Myocyte (in vitro differentiated cells): ENCODE results near the gene UBXN1. TPM values are rescaled to one million over a fixed set of nuclear protein-coding genes. Genes with fewer than 3 reads are reported as not detected.
"Not testable (repeated sequence)": the region's sequence is repeated elsewhere in the genome, so short reads cannot be mapped to it uniquely, and the experiment has no call there.

Experiments
- DNase-seq: peaks from one replicate; pipeline ENCODE4 v3.0.0-alpha.2; 2012; ENCODE audit warnings: low read depth
- total RNA-seq: library from RNA; depleted of rRNA; stranded (reverse); fragments of >200 nt; gene quantifications from 2 replicates; pipeline ENCODE4 v1.2.3, GENCODE V29; 2014

UBXN1 gene
- total RNA-seq, 1 donor from 2014 or later = 133 TPM

GRCh38 chr11:62708793-62709192 lies 29.9 kb upstream of the UBXN1 start:
- no peak for DNase-seq

GRCh38 chr11:62708392-62708791 lies 29.5 kb upstream of the UBXN1 start:
- DNase-seq = no peak

- DNase-seq = no peak
These were observed 28.5 kb upstream of the UBXN1 start, which contains the start of the genes BSCL2 and GNG3 for GRCh38 chr11:62707277-62707861. TSS of gene BSCL2 (minus strand) at chr11:62707424. CDS start at chr11:62707195, 229 bp downstream. TSS of gene GNG3 (plus strand) at chr11:62707676. CDS start at chr11:62708296, 620 bp downstream.

DNA sequence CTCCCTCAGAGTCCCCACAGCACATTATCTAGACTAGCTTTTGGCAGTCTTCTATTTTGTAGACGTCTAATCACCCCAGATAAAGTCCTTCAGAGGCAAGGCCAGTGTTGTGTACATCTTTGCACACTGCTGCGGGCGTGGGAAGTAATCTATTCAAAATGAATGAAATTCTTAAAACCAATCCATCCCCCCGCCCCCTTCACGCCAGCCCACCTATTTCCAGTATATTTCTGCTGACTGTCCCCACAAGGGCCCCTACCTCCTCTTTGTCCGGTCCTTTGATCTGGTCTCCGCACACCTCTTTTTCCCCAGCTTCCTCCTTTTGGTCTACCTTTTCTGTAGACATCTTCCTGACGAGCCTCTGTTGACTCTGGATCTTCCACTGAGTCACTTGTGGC lies 28.0 kb upstream of the UBXN1 start:
- DNase-seq = no peak

GRCh38 chr11:62705880-62706849 lies 27.3 kb upstream of the UBXN1 start:
- DNase-seq = peak; percentile 95

DNA sequence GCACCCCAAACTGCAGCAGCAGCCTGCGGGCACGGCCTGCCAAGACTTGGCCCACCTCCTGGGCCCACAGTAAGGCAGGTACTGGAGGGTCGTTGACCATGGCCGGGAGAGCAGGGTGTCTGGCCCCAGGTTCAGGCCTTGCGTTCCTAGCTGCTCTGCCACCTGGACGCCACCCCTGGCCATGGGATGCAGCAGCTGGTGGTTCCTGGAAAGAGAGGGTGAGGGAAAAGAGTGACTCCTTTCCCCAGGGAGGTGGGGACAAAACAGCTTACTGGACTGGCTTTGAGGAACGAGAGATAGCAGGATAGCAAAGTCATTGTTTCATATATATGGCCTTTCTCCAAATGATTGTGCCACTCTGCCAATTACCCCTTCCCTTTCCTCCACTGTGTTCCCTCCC lies 26.5 kb upstream of the UBXN1 start:
- no peak for DNase-seq

GRCh38 chr11:62703921-62704320 lies 25.0 kb upstream of the UBXN1 start:
- DNase-seq = not testable (repeated sequence)

DNA sequence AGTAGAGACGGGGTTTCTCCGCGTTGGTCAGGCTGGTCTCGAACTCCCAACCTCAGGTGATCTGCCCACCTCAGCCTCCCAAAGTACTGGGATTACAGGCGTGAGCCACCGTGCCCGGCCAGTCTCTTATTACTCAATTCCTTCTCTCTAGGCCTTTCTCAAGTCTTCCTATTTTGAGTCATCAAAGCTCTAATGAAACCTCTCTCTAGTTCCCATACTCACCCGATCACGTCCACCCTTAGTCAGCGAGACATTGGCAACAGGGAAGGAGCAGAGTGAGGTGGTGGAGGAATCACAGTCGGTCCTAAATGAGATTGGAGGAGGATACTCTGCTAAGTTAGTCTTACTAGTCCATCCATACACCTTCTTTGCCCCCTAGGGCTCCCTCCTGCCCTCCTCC lies 23.4 kb upstream of the UBXN1 start:
- DNase-seq = no peak

GRCh38 chr11:62694455-62695167 lies 15.7 kb upstream of the UBXN1 start:
- peak; percentile 94 for DNase-seq

GRCh38 chr11:62693624-62694023 lies 14.8 kb upstream of the UBXN1 start:
- DNase-seq = not testable (repeated sequence)

DNA sequence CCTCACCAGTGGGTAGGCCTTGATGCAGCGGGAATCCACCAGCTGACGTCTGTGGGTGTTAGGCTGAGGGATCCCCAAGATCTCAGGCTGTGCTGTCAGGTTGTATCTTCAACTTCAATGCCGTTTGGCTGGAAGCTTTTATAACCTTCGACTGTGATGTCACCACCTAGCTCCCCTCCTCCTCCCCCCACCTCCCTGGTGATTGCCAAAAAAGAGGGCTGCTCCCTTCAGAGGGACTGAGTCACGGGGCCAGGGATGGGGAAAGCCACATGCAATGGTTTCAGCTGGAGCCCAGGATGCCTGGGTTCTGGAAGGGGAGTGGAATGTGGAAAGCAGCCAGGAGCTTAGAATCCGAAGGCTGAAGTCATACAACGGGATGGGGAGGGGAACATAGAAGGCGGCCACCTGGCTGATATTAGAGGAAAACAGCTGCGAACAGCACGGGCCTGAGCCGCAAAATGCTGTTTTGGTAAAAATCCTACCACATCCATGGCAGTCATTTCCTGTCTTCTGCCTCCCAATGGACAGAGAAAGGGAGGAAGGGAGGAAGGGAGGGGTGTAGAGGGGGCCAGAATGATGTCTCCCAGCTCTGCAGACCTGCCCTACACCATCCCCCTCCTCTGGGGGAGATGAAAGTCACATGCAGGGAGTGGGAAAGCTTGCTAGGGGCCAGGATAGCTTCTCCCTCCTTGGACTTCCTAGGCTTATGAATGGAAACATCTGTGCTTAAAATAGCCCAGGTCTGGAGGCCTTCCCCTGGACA lies 10.7 kb upstream of the UBXN1 start, which contains the start of gene LRRN4CL:
TSS of gene LRRN4CL (minus strand) at position 110 of the 763 bp plus-strand sequence. CDS start 1,022 bp downstream, outside the sequence.
- peak; percentile 100 for DNase-seq

- peak; percentile 43 for DNase-seq
These were observed 9.6 kb upstream of the UBXN1 start for GRCh38 chr11:62688491-62688890.

GRCh38 chr11:62687508-62688396 lies 8.9 kb upstream of the UBXN1 start:
- DNase-seq = no peak

DNA sequence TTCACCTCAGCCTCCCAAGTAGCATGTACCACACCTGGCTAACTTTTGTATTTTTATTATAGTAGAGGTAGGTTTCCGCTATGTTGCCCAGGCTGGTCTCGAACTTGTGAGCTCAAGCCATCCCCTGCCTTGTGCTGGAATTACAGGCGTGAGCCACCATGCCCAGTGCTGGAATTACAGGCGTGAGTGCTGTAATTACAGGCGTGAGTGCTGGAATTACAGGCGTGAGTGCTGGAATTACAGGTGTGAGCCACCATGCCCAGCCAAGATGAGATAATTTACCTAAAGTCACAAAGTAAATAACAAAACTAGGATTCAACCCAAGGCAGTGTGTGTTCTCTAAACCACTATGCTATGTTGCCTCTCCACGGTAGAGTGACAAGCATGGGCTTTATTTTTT lies 3.6 kb upstream of the UBXN1 start:
- DNase-seq = no peak

GRCh38 chr11:62680825-62681240 lies 2.0 kb upstream of the UBXN1 start:
- peak; percentile 82 for DNase-seq

- DNase-seq = no peak
These were observed 472 bp downstream of the UBXN1 start for GRCh38 chr11:62678433-62678769.

DNA sequence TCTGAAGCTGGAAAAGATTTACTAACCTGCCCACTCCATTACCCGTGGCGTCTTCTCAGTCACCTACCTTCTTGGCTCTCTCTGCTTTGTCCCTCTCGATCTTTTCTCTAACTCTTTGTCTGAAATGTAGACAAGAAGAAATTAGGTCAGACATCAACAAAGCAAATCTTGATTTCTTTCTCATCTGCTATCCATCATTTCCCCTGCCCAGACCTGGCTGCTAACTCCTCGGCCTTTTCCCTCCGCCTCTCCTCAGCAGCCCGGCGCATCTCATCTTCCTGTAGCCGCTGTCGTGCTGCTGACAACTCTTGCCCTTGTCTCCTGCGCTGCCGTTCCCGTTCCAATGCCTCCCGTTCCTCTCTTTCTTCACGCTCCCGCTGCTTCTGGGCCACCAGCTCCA lies 1.2 kb downstream of the UBXN1 start:
- DNase-seq = no peak

DNA sequence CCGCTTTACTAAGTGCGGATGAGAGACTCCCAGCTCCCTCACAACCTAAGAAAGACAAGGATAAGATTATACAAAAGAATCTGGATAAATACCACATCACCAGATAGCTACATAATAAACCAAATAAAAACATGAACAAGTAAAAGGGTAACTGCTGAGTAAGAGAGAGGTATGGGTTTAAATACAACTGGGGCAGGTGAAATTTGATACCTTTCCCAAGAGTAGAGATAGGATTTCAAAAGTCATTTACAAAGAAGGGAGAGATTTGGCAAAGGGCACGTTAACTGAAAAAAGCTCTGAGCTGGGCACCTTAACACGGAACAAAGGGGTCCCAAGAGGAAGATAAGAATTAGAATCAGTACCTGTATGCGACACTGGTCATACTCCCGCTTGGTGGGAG lies 1.7 kb downstream of the UBXN1 start:
- no peak for DNase-seq

DNA sequence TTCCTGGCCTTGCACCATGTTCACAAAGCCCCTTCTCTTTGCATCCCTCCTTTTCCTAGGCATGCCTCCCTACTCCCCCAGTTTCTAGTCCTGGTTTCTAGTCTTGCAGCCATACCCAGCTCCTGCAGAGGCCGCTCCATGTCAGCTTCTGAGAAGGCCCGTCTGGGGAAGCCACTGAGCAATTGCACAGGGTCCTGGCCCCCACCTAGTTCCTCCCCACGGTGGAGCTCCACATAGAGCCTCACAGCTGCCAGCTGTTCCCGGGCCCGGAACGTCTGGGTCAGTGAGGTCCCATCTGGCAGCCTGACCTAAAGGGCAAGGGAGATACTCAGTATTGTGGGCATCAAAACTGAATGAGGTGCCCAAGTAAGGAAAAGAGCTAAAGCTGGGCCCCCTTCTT lies 2.2 kb downstream of the UBXN1 start:
- no peak for DNase-seq

DNA sequence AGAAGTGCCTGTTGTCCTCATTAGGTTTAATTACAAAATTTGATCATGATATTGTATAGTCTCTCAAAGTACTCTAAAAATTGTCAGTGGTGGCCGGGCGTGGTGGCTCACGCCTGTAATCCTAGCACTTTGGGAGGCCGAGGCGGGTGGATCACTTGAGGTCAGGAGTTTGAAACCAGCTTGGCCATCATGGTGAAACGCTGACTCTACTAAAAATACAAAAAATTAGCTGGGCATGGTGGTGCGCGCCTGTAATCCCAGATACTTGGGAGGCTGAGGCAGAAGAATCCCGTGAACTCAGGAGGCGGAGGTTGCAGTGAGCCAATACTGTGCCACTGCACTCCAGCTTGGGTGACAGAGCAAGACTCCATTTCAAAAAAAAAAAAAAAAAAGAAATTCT lies 3.5 kb downstream of the UBXN1 start:
- not testable (repeated sequence) for DNase-seq
